RPMI7951 (cell line): ENCODE measurements around the gene RAX. TPM values are rescaled to one million over a fixed set of nuclear protein-coding genes. Genes with fewer than 3 reads are reported as not detected.
A peak's percentile ranks its signal among the peaks of the same experiment; 100 is the strongest.
"Not testable (repeated sequence)": the region's sequence is repeated elsewhere in the genome, so short reads cannot be mapped to it uniquely, and the experiment has no call there.

Experiments used
- DNase-seq: peaks from one replicate; pipeline ENCODE4 v3.0.0-alpha.2; 2012; ENCODE audit warnings: low read depth
- total RNA-seq: library from RNA; depleted of rRNA; stranded (reverse); fragments of >200 nt; shearing (Covaris generic); gene quantifications from 2 replicates; pipeline ENCODE4 v1.2.3, GENCODE V29; 2014

RAX gene
- total RNA-seq, 1 experiment from 2014 or later, result not detected

- no peak for DNase-seq
Measured at GRCh38 chr18:59273759-59274532, 692 bp upstream of the RAX start.

GRCh38 chr18:59272221-59272888 lies 899 bp downstream of the RAX start:
- DNase-seq, result no peak

GRCh38 chr18:59271606-59272220 lies 1.5 kb downstream of the RAX start:
- no peak for DNase-seq

GRCh38 chr18:59270689-59271257 lies 2.5 kb downstream of the RAX start:
- DNase-seq, result no peak

GRCh38 chr18:59269563-59270119 lies 3.6 kb downstream of the RAX start:
- DNase-seq, result no peak

- no peak for DNase-seq
Measured at GRCh38 chr18:59268721-59269562, 4.3 kb downstream of the RAX start.

GRCh38 chr18:59268127-59268720 lies 5.0 kb downstream of the RAX start:
- DNase-seq, result no peak

GRCh38 chr18:59267503-59268126 lies 5.6 kb downstream of the RAX start:
- no peak for DNase-seq

GRCh38 chr18:59266886-59267502 lies 6.3 kb downstream of the RAX start:
- DNase-seq, result no peak

- DNase-seq, result no peak
Measured at GRCh38 chr18:59266459-59266858, 6.8 kb downstream of the RAX start.

GRCh38 chr18:59265974-59266369 lies 7.3 kb downstream of the RAX start:
- DNase-seq, result no peak

- peak; percentile 15 for DNase-seq
Measured at GRCh38 chr18:59265246-59265973, 7.8 kb downstream of the RAX start.

- DNase-seq, result no peak
Measured at GRCh38 chr18:59264651-59265245, 8.5 kb downstream of the RAX start.

- DNase-seq, result no peak
Measured at GRCh38 chr18:59264121-59264571, 9.1 kb downstream of the RAX start.

- no peak for DNase-seq
Measured at GRCh38 chr18:59263661-59264060, 9.6 kb downstream of the RAX start.

GRCh38 chr18:59262243-59262642 lies 11.0 kb downstream of the RAX start:
- DNase-seq, result not testable (repeated sequence)

- not testable (repeated sequence) for DNase-seq
Measured at GRCh38 chr18:59261842-59262241, 11.4 kb downstream of the RAX start.

- DNase-seq, result not testable (repeated sequence)
Measured at GRCh38 chr18:59255491-59255890, 17.8 kb downstream of the RAX start.
